GM12891 (cell line): ENCODE results near the gene DDX23.

ENCODE experiments used
- POLR2A ChIP-seq: IDR thresholded peaks from 2 replicates; pipeline ENCODE4 v1.6.1; 2011; ENCODE audit warnings: low read depth, low read length, control low read depth
- POLR2AphosphoS5 ChIP-seq: IDR thresholded peaks from 2 replicates; pipeline ENCODE4 v1.6.1; 2011; ENCODE audit warnings: low read depth, low read length, control low read depth

DNA sequence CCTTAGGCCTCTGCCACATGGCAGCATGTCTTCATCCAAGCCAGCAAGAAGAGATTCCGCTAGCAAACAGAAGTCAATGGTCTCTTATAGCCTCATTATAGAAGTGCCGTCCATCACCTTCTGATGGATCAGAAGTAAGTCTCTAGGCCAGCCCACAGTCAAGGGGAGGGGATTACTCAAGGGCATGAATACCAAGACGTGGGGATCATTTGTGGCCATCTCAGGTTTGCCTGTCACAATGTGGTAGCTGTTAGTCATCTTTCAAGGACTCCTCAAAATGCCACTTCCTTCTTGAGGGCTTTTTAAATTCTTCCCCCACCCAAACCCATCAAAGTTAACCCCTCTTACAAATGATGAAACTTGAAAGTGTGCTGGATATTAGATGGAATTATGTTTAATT, 55.0 kb downstream of the DDX23 start:
- TF ChIP-seq POLR2A (no peak), POLR2AphosphoS5 (no peak)
